Activated T-helper 17 cell treated with anti-CD3 and anti-CD28 coated beads, Interleukin-2, amount 50 U/mL, for 72 hours (primary cell): ENCODE data around the gene TPSAB1. TPM values are rescaled to one million over a fixed set of nuclear protein-coding genes. Genes with fewer than 3 reads are reported as not detected.
"Not testable (repeated sequence)": the region's sequence is repeated elsewhere in the genome, so short reads cannot be mapped to it uniquely, and the experiment has no call there.

Experiments used
- ATAC-seq: fragments of 150-1000 bp; cut with Tn5 transposase; replicated peaks from 2 replicates; pipeline ENCODE4 v1.10.0; 2021; ENCODE audit warnings: mild to moderate bottlenecking, moderate library complexity
- H3K27ac Mint-ChIP-seq: one replicate; pipeline ENCODE4 v1.8.0; 2022; ENCODE audit warnings: mixed read lengths
- H3K27me3 Mint-ChIP-seq: one replicate; pipeline ENCODE4 v1.8.0; 2022; ENCODE audit warnings: mixed read lengths
- H3K36me3 Mint-ChIP-seq: one replicate; pipeline ENCODE4 v1.8.0; 2022; ENCODE audit warnings: low read depth, mild to moderate bottlenecking, mixed read lengths
- H3K4me1 Mint-ChIP-seq: one replicate; pipeline ENCODE4 v1.8.0; 2022; ENCODE audit warnings: mixed read lengths
- H3K4me3 Mint-ChIP-seq: one replicate; pipeline ENCODE4 v1.8.0; 2022; ENCODE audit warnings: mild to moderate bottlenecking, mixed read lengths
- H3K9me3 Mint-ChIP-seq: one replicate; pipeline ENCODE4 v1.8.0; 2022; ENCODE audit warnings: mixed read lengths
- total RNA-seq, 2 donors: library from RNA; stranded (reverse); gene quantifications; one replicate each; pipeline ENCODE4 v1.2.3, GENCODE V29; 2022

Gene TPSAB1
- total RNA-seq, 2 donors from 2014 or later, result 0.29 to 0.32 TPM

GRCh38 chr16:1243907-1244850, 3.7 kb downstream of the TPSAB1 start:
- ATAC-seq, H3K9me3 Mint-ChIP-seq, H3K27me3 Mint-ChIP-seq, H3K4me1 Mint-ChIP-seq, H3K4me3 Mint-ChIP-seq, H3K36me3 Mint-ChIP-seq, H3K27ac Mint-ChIP-seq: not testable (repeated sequence)

GRCh38 chr16:1244881-1245280, 4.4 kb downstream of the TPSAB1 start:
- ATAC-seq, result peak; percentile 61
- no peaks in the 10 kb centered on the region for H3K4me1 Mint-ChIP-seq
- H3K36me3 Mint-ChIP-seq, result no peaks in the 10 kb centered on the region
- H3K27me3 Mint-ChIP-seq, result peaks cover 4% of the 10 kb centered on the region
- H3K9me3 Mint-ChIP-seq, result no peaks in the 10 kb centered on the region
- H3K27ac Mint-ChIP-seq, result no peak overlapping the region
- no peak overlapping the region for H3K4me3 Mint-ChIP-seq

GRCh38 chr16:1245452-1246020, 5.0 kb downstream of the TPSAB1 start:
- ATAC-seq, result no peak
- no peaks in the 10 kb centered on the region for H3K36me3 Mint-ChIP-seq
- H3K9me3 Mint-ChIP-seq, result no peaks in the 10 kb centered on the region
- H3K27me3 Mint-ChIP-seq, result peaks cover 4% of the 10 kb centered on the region
- no peaks in the 10 kb centered on the region for H3K4me1 Mint-ChIP-seq
- no peak overlapping the region for H3K27ac Mint-ChIP-seq
- H3K4me3 Mint-ChIP-seq, result no peak overlapping the region

DNA sequence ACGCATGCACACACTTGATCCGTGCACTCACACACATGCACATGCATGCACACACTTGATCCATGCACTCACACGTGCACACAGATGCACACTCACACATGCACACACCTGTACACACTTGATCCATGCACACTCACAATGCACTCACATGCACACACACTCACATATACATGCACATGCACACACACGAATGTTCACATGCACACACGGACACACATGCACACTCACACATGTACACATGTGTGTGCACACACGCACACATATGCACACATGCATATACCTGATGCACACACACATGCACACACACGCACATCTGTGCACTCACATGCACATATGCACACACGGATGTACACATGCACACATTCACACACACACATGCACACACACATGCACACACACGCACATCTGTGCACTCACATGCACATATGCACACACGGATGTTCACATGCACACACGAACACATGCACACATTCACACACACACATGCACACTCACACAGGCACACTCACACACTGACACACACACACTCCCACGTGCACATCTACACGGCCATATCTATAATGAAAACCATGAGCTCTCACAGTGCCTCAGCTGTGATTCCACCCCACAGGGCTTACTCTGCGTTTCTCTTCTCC, 7.5 kb downstream of the TPSAB1 start:
- not testable (repeated sequence) for H3K27ac Mint-ChIP-seq, H3K9me3 Mint-ChIP-seq, ATAC-seq, H3K36me3 Mint-ChIP-seq, H3K27me3 Mint-ChIP-seq, H3K4me1 Mint-ChIP-seq, H3K4me3 Mint-ChIP-seq

- ATAC-seq, result peak; percentile 61
- not testable (repeated sequence) for H3K4me3 Mint-ChIP-seq, H3K36me3 Mint-ChIP-seq, H3K9me3 Mint-ChIP-seq, H3K27me3 Mint-ChIP-seq, H3K4me1 Mint-ChIP-seq, H3K27ac Mint-ChIP-seq
Observed at GRCh38 chr16:1249031-1249755, 8.7 kb downstream of the TPSAB1 start.

DNA sequence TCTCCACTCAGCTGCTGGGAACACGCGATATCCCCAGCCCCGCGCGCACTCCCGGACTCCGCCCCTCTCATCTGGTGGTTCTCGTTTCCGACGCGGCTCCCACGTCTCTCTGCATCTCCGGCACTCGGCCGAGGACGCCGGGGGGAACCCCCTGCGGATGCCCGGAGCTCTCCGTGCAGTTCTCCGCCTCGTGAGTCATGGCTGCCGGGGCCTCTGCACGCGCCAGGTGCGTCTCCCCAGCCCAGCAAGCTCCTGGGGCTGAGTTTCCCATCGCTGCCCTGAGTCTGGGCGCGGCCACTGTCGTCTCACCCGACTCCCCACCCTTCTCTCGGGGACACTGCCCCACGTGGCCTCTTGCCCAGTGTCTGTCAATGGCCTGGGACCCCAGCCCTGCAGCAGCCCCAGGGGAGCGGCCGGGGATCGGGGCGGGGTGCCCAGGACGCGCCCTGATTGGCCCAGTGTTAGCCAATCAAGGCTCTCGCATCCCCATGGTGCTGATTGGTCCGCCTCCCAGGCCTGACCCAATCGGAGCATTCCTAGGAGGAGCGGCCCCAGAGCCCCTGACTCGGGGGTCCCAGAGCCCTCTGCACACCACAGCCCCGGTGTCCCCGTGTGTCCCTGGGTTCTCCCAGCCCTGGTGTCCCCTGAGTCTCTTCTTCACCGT, 13.3 kb downstream of the TPSAB1 start:
- not testable (repeated sequence) for H3K27ac Mint-ChIP-seq, H3K4me1 Mint-ChIP-seq, H3K27me3 Mint-ChIP-seq, H3K9me3 Mint-ChIP-seq, H3K4me3 Mint-ChIP-seq, H3K36me3 Mint-ChIP-seq
- peak; percentile 67 for ATAC-seq

DNA sequence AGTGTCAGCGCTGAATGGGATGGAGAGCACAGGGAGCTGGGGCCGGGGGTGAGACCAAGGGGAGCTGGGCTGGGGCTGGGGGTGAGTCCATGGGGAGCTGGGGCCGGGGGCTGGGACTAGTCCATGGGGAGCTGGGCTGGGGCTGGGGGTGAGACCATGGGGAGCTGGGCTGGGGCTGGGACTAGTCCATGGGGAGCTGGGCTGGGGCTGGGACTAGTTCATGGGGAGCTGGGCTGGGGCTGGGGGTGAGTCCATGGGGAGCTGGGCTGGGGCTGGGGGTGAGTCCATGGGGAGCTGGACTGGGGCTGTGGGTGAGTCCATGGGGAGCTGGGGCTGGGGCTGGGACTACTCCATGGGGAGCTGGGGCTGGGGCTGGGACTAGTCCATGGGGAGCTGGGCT, 14.3 kb downstream of the TPSAB1 start:
- H3K27ac Mint-ChIP-seq, H3K4me3 Mint-ChIP-seq, ATAC-seq, H3K4me1 Mint-ChIP-seq, H3K36me3 Mint-ChIP-seq, H3K27me3 Mint-ChIP-seq, H3K9me3 Mint-ChIP-seq: not testable (repeated sequence)

GRCh38 chr16:1255276-1256122, 15.0 kb downstream of the TPSAB1 start, which contains the start of gene TPSD1:
TPSD1 (plus strand) TSS chr16:1256069; CDS start chr16:1256281, 212 bp downstream.
- H3K27ac Mint-ChIP-seq, H3K36me3 Mint-ChIP-seq, H3K4me3 Mint-ChIP-seq, ATAC-seq, H3K4me1 Mint-ChIP-seq, H3K9me3 Mint-ChIP-seq: not testable (repeated sequence)
- peaks cover 11% of the 10 kb centered on the region for H3K27me3 Mint-ChIP-seq

GRCh38 chr16:1256296-1256873, 15.9 kb downstream of the TPSAB1 start:
- not testable (repeated sequence) for H3K9me3 Mint-ChIP-seq, H3K4me3 Mint-ChIP-seq, ATAC-seq, H3K36me3 Mint-ChIP-seq, H3K27ac Mint-ChIP-seq, H3K4me1 Mint-ChIP-seq
- H3K27me3 Mint-ChIP-seq, result peaks cover 14% of the 10 kb centered on the region

DNA sequence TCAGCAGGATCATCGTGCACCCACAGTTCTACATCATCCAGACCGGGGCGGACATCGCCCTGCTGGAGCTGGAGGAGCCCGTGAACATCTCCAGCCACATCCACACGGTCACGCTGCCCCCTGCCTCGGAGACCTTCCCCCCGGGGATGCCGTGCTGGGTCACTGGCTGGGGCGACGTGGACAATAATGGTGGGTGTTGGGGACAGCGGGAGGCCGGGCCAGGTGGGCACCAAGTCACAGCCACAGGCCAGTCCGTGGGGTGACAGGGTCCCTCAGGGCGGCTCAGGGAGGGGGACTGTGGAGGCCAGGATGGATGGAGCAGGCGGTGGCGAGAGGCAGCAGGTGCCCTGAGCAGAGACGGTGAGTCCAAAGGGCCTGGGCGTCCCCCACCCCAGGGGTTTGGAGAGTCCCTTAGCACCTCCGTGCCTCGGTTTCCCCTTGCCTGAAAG, 16.4 kb downstream of the TPSAB1 start:
- Mint-ChIP-seq H3K9me3 (no peaks in the 10 kb centered on the region), H3K27ac (no peak overlapping the region), H3K27me3 (peaks cover 14% of the 10 kb centered on the region), H3K4me1 (no peaks in the 10 kb centered on the region), H3K36me3 (no peaks in the 10 kb centered on the region), H3K4me3 (no peak overlapping the region)
- ATAC-seq, result no peak

- no peaks in the 10 kb centered on the region for H3K9me3 Mint-ChIP-seq
- no peak for ATAC-seq
- no peaks in the 10 kb centered on the region for H3K4me1 Mint-ChIP-seq
- no peaks in the 10 kb centered on the region for H3K36me3 Mint-ChIP-seq
- H3K4me3 Mint-ChIP-seq, result no peak overlapping the region
- H3K27me3 Mint-ChIP-seq, result peaks cover 14% of the 10 kb centered on the region
- no peak overlapping the region for H3K27ac Mint-ChIP-seq
Observed at GRCh38 chr16:1257561-1258224, 17.2 kb downstream of the TPSAB1 start.

GRCh38 chr16:1258225-1258600, 17.7 kb downstream of the TPSAB1 start:
- H3K4me1 Mint-ChIP-seq, result no peaks in the 10 kb centered on the region
- no peak overlapping the region for H3K4me3 Mint-ChIP-seq
- no peak for ATAC-seq
- no peaks in the 10 kb centered on the region for H3K36me3 Mint-ChIP-seq
- peaks cover 14% of the 10 kb centered on the region for H3K27me3 Mint-ChIP-seq
- no peaks in the 10 kb centered on the region for H3K9me3 Mint-ChIP-seq
- no peak overlapping the region for H3K27ac Mint-ChIP-seq
